Stimulated activated CD4-positive, alpha-beta T cell treated with anti-CD3 and anti-CD28 coated beads, Interleukin-1b, Interleukin-23, amount 100 ng/mL, for 48 hours (primary cell): ENCODE data around the gene SLC25A30.
"Not testable (repeated sequence)": the region's sequence is repeated elsewhere in the genome, so short reads cannot be mapped to it uniquely, and the experiment has no call there.

ENCODE experiments used
- DNase-seq: peaks from one replicate; pipeline ENCODE4 v3.0.0-alpha.2; 2020

SLC25A30 gene

DNA sequence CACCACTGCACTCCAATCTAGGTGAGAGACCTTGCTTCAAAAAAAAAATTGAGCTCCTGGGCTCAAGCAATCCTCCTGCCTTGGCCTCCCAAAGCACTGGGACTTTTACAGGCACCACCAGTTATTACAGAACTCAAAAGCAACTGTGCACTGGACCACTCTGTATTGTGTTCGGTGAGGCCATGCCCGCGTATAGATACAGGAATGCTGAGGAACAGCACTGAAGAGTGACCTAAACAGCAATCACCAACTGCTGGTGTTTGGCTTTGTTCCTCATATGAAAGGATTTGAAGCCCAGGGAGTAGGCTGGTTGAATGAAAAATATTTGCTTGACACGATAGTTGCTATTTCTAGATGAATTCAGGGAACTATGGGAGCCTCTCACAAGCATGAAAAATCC, 29.5 kb downstream of the SLC25A30 start:
- DNase-seq: no peak

DNA sequence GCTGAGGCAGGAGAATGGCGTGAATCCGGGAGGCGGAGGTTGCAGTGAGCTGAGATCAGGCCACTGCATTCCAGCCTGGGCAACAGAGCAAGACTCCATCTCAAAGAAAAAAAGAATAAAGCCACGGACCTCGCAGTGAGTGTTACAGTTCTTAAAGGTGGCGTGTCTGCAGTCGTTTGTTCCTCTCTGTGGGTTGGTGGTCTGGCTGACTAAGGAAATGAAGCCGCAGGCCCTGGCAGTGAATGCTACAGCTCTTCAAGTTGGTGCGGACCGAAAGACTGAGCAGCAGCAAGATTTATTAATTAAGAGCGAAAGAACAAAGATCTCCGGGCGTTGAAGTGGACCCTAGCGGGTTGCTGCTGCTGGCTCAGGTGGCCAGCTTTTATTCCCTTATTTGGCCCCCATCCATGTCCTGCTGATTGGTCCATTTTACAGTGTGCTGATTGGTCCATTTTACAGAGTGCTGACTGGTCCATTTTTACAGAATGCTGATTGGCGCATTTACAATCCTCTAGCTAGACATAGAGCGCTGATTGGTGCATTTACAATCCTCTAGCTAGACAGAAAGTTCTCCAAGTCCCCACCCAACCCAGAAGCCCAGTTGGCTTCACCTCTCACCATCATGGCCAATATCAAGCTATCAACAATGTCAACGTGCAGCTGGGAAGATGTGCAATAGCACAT, 31.1 kb downstream of the SLC25A30 start:
- peak; percentile 14 for DNase-seq

DNA sequence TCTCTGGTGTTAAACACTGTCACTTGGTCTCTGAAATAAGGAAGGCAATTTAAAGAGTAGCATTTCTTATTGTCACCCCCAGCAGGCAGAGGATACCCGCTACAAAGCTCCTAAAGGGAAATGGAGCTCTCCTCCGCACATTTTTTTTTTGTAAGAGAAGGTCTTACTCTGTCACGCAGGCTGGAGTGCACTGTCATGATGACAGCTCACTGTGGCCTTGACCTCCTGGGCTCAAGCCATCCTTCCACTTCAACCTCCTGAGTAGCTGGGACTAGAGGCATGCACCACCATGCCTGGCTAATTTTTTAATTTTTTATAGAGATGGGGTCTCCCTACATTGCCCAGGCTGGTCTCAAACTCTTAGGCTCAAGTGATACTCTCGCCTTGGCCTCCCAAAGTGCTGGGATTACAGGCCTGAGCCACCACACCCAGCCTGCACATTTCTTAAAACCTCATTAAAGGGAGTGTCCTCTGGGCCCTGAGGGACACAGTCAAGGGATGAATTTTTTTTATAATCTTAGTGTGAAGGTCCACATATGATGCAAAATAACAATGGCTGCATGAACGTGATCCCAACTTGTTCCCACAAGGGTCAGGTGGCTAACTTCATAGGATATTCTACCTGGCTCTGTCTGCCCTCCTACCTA, 32.1 kb downstream of the SLC25A30 start:
- no peak for DNase-seq

DNA sequence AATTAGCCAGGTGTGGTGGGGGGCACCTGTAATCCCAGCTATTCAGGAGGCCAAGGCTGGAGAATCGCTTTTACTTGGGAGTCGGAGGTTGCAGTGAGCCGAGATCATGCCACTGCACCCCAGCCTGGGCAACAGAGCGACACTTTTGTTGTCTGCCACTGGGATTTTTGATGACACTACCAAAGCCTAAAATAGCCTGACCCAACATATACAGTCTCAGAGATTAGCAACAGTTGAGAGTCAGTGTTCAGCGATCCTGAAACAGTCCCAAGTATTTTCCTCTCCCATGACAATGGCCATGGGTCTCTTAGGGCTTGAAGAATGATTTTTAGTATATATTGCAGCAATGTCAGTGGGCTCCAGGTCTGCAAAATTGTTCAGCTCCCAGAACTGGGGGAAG, 32.9 kb downstream of the SLC25A30 start:
- DNase-seq: no peak

DNA sequence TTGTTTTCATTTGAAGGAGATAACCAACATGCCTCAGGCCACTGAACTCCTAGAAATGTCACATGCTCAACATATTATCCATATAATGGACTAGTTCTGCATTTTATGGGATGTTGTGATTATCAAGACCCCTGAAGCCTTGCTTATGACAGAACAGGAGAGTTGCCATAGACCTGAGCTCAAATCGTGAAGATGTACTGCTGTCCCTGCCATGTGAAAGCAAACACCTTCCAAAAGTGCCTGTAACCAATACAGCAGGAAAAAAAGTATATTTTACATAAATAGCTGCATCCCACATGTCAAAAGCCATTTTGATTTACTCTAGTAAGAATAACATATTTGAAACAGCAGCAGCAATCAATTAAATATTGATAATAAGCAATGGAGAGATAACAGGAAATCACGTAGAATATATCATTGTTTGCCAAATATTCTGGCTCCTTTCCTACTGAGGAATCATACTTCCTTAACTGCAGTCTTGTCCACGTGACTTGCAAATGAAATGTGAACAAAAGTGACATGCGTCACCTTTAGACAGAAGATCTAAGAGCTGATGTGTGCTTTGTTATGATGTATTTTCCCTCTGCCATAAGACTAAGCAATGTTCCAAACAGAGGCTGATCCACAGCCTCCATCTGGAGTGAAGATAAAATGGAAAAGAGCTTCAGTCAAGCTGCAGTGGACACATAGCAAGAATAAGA, 33.5 kb downstream of the SLC25A30 start:
- no peak for DNase-seq

DNA sequence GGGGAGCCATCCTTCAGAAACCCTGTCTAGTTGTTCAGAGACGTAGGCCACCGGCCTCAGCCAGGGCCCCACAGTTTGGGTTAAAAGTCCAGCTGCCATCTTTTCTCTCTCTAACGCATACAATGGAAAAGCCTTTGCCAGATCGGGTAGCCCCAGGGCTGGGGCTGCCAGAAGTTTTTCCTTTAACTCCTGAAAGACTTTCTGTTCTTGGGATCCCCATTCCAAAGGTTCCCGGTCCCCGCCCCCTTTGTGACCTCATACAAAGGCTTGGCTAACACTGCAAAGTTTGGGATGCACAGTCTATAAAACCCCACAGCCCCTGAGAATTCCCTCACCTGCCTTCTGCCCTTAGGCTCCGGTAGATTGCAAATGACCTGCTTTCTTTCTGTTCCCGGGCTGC, 35.4 kb downstream of the SLC25A30 start:
- DNase-seq: not testable (repeated sequence)

DNA sequence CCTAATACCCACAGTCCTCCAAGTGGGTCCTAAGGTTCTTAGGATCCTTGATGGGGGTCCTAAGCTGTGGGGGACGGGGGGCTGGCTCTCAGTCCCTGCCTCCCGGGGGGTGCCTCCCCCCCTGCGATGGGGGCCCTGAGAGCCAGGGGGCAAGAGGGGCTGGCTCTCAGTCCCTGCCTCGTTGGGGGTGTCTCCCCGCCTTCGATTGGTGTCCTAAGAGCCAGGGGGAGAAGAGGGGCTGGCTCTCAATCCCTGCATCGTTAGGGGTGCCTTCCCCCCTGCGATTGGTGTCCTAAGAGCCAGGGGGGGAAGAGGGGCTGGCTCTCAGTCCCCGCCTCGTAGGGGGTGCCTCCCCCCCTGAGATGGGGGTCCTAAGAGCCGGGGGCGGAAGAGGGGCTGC, 37.0 kb downstream of the SLC25A30 start:
- DNase-seq: no peak

DNA sequence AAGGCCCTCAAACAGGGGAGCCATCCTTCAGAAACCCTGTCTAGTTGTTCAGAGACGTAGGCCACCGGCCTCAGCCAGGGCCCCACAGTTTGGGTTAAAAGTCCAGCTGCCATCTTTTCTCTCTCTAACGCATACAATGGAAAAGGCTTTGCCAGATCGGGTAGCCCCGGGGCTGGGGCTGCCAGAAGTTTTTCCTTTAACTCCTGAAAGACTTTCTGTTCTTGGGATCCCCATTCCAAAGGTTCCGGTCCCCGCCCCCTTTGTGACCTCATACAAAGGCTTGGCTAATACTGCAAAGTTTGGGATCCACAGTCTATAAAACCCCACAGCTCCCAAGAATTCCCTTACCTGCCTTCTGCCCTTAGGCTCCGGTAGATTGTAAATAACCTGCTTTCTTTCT, 37.5 kb downstream of the SLC25A30 start:
- DNase-seq: not testable (repeated sequence)

DNA sequence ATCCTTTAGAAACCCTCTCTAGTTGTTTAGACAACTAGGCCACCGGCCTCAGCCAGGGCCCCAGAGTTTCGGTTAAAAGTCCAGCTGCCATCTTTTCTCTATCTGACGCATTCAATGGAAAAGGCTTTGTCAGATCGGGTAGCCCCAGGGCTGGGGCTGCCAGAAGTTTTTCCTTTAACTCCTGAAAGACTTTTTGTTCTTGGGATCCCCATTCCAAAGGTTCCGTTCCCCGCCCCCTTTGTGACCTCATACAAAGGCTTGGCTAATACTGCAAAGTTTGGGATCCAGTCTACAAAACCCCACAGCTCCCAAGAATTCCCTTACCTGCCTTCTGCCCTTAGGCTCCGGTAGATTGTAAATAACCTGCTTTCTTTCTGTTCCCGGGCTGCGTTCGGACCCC, 38.7 kb downstream of the SLC25A30 start:
- DNase-seq: not testable (repeated sequence)

DNA sequence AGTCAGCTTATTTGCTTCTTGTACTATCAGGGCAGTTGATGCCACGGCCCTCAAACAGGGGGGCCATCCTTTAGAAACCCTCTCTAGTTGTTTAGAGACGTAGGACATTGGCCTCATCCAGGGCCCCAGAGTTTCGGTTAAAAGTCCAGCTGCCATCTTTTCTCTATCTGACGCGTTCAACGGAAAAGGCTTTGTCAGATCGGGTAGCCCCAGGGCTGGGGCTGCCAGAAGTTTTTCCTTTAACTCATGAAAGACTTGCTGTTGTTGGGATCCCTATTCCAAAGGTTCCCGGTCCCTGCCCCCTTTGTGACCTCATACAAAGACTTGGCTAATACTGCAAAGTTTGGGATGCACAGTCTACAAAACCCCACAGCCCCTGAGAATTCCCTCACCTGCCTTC, 39.4 kb downstream of the SLC25A30 start:
- DNase-seq: not testable (repeated sequence)

DNA sequence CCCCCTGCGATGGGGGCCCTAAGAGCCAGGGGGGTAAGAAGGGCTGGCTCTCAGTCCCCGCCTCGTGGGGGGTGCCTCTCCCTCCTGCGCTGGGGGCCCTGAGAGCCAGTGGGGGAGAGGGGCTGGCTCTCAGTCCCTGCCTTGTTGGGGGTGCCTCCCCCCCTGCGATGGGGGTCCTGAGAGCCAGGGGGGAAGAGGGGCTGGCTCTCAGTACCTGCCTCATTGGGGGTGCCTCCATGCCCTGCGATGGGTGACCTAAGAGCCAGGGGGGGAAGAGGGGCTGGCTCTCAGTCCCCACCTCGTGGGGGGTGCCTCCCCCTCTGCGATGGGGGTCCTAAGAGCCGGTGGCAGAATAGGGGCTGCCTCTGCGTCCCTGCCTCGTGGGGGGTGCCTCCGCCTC, 40.9 kb downstream of the SLC25A30 start:
- DNase-seq: not testable (repeated sequence)

DNA sequence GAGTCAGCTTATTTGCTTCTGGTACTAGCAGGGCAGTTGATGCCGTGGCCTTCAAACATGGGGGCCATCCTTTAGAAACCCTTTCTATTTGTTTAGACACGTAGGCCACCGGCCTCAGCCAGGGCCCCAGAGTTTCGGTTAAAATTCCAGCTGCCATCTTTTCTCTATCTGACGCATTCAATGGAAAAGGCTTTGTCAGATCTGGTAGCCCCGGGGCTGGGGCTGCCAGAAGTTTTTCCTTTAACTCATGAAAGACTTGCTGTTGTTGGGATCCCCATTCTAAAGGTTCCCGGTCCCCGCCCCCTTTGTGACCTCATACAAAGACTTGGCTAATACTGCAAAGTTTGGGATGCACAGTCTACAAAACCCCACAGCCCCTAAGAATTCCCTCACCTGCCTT, 41.5 kb downstream of the SLC25A30 start:
- DNase-seq: not testable (repeated sequence)

DNA sequence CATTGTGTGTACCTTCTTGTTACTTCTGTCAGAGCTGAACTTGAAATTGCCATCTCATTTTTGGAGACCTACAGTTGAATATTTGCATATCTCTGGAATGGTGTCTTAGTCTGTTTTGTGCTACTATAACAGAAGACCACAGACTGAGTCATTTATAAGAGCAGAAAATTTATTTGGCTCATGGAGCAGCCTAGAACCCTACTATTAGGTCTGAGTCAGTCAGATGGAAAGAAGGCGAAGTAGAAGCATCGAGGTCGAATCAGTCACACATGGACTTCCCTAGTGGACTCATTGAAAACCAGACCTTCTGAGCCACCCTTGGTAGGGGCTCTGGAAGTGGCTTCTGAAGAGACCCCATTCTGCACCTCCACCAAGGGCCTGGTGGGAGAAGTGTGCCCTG, 43.3 kb downstream of the SLC25A30 start:
- DNase-seq: no peak

DNA sequence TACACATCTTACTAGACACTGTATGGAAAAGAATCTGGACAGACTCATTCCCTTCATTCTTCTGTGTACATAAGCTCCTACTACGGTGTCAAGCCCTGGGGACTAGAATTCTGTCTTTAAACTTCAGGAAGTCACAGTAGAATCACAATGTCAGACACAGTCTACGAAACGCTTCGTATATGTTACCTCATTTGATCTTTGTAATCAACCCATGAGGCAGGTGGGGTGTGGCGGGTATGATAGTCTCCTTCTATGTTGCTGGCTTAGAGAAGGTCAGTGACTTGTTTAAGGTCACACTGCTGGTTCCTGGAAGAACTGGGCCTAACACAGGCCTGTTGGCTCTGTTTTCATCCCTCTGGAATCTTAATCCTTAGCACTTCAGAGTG, 45.0 kb downstream of the SLC25A30 start:
- no peak for DNase-seq

DNA sequence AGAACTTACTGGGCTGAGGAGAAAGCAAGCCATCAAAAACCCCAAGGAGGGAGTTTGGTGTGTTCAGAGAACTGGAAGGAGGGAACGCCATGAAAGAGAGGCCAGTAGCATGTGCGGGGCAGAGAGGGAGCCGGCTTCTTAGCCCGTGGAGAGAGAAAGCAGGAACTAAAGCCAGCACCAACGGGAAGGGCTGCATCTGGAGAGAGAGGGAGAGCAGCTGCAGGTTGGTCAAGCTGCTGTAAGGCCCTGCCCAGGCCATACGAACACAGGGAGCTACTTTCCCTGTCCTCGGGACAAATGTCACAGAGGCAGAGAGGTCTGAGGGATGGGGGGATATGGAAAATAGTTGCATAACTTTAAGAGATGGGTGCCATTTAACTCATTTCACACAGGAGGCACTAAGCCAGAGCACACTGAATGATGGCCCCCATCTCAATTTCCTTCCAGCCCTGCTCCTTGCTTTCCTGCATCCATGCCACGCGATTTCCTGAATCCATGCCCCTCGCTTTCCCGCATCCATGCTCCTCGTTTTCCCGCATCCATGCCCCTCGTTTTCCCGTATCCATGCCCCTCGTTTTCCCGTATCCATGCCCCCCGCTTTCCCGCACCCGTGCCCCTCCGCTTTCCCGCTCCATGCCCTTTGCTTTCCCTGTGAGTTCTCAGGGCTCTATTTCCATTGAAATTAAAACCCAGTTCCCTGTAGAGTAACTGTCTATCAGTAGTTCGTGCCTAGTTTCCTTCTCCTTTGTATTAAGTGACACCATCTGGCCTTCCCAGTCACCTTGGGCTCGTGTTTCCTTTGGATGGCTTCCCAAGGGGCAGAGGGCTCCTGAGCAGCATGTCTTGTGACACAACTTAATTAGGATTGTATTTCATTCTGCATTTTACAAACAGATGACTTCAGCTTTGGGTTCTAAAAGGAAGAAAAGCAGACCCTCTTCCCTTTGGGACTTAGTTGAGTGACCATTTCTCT, 45.7 kb downstream of the SLC25A30 start:
- DNase-seq: no peak

DNA sequence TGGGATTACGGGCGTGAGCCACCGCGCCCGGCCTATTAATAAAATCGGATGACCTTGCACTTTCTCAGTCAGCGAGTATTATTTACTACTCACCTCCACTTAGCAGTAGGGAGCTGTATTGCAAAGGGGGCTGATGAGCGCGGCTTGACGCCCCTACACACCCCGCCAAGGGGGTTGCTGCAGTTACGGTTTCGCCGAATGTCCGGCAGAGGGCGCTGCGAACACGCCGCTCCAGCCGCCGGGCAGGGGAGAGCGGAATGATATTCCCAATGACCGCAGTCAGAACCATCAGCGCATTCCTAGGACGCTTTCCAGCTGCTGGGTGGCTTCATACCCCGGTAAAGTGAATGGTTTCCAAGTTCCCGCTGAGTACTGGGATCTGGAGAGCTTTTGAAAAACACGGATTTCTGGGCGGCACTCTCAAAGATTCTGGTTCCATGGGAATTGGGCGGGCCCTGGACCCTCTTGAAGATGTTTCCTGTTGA, 47.2 kb downstream of the SLC25A30 start:
- DNase-seq: peak; percentile 30

DNA sequence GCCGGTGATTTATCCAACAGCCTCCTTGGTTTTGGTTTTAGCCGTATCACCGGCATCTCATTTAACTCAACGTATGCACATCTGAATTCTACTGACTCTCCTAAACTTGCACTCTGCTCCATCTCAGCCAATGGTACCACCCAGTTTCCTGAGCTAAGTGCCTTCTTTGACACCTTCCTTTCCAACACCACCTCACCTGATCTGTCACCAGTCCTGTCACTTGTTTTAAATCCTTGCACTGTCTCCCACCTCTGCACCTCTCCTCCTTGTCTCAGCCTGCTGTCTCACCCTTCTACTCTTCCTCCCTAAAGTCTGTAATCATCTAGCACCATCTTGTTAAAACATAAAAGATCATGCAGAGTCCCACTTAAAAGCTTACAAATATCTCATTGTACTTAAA, 49.1 kb downstream of the SLC25A30 start:
- DNase-seq: no peak

DNA sequence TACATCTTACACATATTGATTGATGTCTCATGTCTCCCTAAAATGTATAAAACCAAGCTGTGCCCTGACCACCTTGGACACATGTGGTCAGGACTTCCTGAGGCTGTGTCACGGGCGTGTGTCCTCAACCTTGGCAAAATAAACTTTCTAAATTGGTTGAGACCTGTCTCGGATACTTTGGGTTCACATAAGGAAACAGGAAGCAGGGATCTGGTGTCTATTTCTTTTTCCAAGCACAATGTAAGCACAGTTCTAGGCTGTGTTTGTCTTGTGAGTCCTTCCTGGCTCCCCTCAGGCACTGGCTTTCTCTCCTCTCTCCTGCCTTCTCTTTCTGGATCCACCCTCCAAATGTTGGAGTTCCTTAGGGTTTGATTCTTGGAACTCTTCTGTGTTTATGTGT, 49.6 kb downstream of the SLC25A30 start:
- no peak for DNase-seq

DNA sequence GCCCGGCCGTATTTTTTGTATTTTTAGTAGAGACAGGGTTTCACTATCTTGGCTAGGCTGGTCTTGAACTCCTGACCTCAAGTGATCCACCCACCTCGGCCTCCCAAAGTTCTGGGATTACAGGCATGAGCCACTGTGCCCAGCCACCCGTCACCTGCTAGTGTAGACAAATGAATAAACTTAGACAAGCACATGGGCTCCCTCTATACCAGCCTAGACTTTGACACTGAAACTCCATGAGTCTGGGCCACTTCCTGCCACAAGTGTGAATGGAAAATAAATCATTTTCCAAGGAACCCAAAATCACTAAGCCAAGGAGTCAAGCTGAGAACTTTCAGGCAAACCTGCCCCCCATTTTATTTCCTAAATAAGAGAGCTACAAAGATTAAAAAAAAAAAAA, 50.2 kb downstream of the SLC25A30 start:
- DNase-seq: peak; percentile 35

DNA sequence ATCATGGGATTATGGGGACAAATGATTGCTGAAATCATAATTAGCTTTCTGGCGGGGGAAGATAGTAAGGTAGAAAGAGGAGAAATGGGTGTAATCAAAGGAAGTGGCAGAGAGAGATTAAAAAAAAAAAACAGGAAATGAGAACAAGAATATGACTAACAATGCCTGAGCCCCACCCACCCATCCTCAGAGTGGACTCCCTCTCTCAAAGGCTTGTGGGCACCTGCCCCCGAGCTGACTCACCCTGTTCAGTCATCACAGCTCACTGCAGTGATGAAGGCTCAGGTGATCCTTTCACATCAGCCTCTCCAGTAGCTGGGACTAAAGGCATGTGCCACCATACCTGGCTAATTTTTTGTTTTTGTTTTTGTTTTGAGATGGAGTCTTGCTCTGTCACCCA, 50.8 kb downstream of the SLC25A30 start:
- peak; percentile 95 for DNase-seq

DNA sequence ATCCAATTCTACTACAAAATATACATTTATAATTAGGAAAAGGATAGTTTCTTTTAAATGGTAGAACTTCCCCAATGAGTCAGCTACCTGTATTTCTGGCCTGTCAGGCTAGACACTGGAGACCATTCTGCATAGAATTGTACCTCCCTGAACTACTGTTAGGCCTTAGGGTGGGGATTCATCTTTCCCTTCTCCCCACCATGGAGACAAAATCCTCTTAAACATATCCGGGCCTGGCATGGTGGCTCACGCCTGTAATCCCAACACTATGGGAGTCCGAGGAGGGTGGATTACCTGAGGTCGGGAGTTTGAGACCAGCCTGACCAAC, 52.7 kb downstream of the SLC25A30 start:
- no peak for DNase-seq

DNA sequence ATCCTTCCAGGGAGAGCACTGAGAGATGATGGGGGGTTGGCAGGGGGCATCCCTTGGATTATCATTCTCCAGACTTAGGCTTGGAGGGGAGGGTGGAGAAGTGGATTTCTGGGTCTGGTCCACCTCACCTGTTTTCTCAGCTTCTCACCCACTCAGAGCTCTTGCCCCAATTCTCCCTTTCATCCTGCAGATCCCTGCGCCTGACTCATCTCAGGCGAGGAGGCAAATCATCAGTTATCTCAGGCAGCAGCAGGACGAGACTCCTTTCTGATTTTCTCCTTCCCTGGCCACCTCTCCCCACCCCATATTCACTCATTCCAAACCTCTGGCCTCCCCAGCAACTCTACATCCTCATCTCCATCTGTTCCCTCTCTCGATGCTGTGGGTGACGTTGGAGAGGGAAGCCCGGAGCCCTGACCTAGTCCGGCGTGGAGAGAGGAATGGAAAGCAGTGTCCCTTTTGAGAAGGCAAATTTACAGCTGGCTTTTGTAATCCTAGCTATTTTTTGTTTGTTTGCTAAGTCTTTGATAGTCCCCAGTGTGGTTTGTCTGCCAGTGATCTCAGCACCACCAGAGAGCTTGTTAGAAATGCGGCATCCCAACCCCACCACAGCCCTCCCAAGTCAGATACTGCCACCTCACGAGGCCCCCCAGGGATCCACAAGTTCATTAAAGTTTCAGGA, 53.2 kb downstream of the SLC25A30 start:
- no peak for DNase-seq
